ENCODE results near the gene POU2F3.
"Not testable (repeated sequence)": the region's sequence is repeated elsewhere in the genome, so short reads cannot be mapped to it uniquely, and the experiment has no call there.

The POU2F3 gene

DNA sequence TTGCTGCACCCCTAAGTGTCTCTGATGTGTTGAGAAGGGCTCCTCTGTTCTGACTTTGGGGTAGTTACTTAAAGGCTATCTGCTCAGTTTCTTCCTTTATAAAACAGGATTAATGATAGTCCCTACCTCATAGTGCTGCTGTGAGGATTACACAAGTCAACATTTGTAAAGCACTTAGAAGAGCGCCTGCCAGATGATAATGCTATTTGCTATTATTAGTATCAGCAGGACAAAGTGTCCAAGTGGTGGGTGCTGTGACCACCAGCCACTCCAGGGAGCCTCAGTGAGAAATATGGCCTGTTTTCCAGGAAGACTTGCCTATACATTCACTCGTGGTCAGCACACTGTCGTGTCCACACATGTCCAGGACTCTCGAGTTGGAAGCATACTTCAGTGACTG lies 16.2 kb downstream of the POU2F3 start:
- no peak for DNase-seq

DNA sequence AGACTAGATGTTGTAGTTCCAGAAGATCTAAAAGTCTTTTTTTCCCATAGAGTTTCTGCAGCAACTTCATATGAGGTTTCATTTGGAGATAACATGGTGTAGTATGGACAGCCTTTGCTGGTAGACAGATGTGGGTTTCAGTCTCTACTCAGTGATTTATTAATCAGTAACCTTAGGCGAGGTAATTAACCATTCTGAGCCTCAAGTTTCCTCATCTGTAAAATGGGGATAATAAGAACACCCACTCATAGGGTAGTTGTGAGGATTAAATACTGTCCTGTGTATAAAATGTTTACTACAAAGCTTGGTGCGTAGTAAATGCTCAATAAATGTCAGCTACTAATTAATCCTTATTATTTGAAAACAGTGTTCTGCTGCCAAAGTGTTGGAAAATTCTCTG lies 16.8 kb downstream of the POU2F3 start:
- no peak for DNase-seq

DNA sequence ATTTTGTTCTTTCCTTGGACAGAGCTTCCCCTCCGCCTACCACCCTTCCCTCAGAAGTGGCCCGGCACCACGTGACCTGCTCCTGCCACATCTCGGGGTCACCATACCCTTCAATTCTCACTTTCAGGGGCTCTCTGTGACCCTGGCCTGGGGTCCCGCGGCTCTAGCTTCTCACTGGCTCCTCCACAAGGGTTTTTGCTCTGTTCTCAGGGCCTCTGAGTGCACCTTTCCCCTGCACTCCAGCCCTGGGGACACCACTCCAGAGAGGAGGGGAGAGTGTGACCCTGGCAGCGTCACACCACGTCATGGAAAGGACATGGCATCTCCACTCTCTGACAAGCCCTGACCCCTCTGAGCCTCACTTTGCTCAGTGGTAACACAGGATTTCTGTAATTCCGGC lies 17.4 kb downstream of the POU2F3 start:
- no peak for DNase-seq

DNA sequence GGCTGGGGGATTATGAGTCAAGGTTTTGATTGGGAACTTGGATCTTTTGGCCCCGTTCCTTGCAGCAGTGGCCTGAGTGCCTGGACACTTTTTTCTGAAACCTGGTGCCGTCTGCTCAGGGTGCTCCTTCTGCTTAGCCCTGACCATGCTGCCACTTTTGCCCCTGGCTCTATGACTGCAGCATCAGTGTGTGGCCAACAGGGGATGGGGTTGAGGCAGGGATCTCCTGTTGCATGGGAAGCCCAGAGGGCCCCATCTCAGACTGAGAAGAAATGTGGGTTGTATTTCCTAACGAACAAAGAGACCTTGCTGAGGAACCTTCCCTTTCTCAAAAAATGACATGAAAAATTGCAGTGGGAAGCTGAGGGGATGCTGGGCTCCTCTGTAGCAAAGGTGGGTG lies 18.7 kb downstream of the POU2F3 start:
- no peak for DNase-seq

DNA sequence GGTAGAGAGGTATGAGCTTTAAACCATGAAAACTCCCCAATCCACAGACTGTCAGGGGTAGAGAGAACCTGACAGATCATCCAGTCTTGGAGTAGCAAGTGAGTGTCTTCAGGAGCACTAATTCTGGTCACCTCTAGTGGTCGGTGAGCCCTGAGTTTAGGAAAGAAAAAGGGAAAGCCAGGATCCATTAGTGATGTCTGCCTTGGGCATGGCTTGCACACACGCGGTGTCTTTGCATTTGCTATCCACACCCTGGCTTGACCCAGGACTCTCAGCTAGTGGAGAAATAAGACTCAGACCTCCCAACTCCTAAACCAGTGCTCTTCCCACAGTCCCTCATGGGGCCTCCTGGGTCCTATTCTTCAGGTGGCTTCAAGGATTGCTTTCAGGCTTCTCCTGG lies 19.3 kb downstream of the POU2F3 start:
- no peak for DNase-seq

DNA sequence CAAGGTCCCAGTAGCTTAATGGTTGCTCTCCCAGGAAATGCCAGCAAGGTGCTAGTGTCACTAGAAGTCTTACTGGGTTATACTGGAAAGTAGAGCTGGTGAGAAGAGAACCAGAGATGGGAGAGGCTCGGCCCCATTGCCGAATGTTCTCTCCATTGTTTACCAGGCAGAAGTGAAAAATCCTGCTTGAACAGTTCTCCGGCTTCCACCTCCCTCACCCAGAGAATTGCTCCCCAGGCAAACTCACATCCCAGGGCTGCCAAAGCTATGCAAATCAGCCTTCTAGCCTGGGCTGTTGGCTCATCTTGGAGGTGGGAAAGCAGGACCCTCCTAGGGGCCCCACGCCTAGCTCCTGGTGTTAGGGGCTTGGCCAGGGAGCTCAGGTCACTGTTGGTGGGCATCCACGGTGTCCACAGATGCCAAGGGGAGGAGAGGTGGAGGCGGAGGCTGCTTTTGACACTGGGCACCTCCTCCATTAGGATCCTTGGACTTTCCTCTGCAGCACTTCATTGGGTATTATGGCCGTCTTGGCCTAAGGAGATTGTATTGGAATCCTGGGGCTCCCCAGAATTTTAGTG lies 20.1 kb downstream of the POU2F3 start:
- no peak for DNase-seq

DNA sequence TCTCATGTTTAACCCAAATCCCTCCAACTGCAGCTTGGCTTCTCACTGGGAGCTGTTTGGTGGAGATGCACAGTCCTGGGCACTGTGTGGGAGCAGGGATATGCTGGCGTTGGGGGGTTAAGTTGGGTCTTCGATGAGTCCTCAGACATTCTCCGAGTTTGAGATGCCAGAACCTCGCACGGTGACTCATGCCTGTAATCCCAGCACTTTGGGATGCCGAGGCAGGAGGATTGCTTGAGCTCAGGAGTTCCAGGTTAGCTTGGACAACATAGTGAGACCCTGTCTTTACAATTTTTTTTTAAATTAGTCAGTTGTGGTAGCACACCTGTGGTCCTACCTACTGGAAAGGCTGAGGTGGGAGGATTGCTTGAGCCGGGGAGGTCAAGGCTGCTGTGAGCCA lies 20.7 kb downstream of the POU2F3 start:
- DNase-seq, result no peak

DNA sequence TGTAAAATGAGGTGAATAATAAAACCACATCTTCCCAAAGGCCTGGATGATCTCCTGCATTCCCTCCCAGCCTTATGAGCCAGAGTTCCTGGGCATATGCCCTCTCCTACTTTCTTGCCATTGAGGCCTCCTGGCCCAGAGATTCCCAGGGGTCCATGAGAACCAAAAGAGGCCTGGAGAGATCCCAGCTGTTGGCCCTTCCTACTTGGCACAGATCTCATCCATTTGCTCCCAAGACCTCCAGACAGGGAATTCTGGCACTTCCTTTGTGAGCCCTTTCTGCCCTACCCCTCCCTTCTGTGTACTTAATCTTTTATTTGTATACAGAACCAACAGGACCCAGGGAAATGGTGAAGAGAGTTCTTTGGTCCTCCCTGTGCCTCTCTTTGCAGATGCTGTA lies 21.4 kb downstream of the POU2F3 start:
- peak in 1 of 2 experiments; percentile 22 for DNase-seq

DNA sequence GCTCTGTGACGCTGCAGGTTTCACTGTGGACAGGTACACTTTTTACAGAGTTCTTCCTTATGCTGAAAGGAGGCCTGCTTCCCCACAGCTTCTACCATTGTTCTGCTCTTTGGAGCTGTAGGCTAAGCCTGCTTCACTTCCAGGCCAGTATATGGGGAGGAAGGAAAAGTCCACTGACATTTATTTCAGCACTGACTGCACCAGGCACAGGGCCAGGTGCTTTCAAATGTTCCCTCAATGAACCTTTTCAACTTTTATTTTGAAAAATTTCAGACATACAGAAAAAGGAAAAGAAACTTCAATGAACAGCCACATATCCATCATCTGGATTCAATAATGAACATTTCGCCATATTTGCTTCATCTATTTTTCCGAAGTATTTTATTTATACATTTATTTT lies 22.0 kb downstream of the POU2F3 start:
- DNase-seq, result no peak

DNA sequence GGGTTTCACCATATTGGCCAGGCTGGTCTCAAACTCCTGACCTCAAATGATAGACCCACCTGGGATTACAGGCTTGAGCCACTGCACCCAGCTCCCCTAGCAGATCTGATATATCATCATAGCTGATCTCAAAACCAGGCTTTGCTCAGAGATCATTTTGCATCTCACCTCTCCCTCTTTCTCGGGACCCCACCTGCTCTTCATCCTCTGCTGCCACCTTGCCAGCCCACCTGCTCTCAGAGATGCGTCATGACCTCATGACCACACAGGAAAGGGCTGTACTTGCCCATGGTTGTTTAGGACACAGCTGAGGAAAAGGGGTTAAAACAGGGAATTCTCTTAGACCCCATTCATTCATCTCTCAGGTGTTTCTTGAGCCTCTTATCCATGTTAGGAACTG lies 27.4 kb downstream of the POU2F3 start:
- DNase-seq, result no peak

DNA sequence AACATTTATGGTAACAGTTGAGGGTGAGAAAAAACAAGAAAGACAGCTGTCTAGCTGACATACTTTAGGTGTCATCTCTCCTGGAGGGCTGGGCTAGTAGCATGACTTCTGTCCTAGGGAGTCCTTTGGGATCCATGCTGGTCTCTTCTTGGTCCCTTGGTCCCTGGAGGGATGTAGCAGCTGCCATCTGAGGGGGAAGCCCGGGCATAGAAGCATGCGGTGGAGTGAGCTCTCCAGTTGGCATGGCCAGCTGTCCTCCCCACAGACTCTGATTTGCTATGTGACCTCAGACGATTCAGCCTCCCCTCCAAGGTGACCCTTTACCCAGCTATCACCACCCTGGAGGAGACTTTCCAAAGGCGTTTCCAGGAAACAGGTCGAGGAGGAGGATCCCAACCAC lies 28.7 kb downstream of the POU2F3 start:
- DNase-seq, result no peak

DNA sequence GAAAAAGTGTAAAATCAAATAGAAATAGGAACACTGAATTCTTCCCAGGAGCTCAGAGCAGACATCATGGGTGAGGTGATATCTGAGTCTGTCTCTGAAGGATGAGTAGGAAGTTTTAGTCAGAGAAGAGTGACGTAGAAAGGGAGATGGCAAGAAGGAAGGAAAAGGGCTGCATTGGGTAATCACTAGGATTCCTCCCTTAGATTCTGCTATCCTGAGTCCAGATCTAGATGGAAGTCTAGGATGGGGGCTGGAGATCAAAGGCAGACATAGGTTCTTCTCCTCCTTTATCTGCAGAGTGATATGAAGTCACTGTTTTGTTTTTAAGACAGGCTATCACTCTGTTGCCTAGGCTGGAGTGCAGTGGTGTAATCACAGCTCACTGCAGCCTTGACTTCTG lies 30.4 kb downstream of the POU2F3 start:
- no peak for DNase-seq

DNA sequence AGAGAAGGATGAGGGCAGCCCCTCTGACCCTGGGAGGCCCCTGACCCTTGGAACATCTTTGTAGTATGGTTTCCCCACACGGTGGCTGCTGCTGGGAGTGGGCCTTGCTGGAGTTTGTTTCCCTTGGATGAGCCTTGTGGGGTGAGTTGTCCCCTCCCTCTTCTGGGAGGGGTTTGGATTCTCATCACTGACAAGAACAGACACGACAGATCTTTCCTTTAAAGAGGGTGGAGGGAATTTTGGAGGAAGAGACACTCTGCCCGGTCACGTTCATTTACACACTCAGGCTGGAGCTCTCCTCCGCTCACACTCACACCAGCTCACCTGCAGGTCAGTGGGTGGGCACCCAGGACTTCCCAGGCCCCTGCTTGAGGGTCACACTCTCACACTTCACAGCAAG lies 31.7 kb downstream of the POU2F3 start:
- no peak for DNase-seq

DNA sequence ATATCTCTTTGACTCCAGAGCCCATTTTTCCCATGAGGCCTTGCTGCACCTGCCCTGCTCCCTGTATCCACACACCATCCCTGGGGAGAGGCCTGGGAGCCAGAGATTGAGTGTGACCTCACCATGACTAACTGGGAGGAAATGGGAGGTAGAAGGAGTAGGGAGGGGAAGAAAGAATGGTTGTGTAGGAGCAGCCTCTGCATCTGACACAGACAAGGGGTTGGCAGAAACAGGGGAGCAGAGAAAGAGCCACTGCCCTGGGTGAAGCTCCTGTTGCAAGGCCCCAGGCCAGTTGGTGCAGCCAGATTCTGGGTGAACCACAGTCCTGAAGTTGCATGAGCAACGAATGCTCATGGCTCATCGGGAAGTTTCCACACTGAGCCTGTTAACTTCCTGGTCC lies 32.4 kb downstream of the POU2F3 start:
- DNase-seq, result no peak

DNA sequence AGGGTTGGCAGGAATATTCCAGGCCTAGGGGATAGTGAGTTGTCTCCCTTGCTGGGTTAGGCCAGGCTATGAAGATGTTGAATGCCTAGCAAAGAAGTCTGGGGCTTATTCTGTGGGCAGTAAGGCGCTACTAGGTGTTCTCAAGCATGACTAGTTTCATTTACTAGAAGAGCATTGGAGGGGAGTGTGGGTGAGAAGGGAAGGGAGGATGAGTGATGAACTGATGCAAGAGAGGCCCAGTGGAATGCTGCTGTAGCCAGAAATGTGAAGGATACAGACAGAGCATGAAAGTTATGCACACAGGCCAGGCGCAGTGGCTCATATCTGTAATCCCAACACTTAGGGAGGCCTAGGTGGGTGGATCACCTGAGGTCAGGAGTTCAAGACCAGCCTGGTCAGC lies 33.5 kb downstream of the POU2F3 start:
- no peak for DNase-seq

DNA sequence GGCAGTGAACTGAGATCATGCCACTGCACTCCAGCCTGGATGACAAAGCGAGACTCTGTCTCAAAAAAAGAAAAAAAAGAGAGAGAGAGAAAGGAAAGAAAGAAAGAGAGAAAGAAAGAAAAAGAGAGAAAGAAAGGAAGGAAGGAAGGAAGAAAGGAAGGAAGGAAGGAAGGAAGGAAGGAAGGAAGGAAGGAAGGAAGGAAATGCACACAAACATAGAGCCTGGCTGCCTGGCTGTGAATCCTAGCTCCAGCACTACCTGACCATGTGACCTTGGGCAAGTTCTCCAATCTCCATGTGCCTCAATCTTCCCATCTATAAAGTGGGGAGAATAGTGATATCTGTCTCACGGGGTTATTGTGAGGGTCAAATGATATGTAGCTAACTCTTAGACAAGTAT lies 34.0 kb downstream of the POU2F3 start:
- not testable (repeated sequence) for DNase-seq

DNA sequence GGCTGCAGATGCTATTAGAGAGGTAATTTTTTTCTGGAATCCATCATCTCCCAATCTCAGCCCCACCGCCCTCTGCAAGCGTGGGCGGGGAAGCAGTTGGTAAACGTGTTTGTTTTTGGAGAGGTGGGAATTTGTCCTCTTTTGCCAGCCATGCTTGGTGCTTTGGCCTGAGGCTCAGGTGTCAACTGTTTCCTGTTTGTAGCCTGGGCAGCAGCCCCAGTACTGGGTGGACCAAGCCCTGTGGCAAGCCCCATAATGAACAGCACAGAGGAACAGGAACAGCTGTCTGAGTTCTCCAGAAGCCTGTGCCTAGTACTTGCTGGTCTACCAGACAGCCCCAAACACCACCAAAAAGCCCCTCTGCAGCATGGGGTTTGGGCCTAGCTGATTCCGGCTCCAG lies 39.6 kb downstream of the POU2F3 start:
- no peak for DNase-seq

DNA sequence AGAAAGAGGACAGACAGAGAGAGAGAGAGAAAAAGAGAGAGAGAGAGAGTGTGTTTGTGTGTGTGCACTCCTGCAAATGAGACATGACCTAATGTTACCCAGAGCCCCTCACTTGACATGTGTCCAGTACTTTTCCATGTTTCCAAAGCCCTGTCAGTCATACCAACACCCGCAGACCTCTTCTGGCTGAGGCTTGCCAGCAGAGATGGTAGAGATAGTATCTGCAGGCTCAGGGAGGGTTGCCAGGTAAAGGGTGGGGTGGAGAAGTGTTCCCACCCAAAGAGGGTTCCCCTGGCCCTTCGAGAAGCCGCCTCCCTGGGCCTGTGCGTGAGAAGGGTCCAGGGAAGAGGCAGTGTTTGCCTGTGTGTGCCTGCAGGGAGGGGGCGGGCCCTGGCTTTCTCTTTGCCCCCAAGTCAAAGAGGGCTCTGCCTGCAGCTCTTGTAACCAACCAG lies 40.7 kb downstream of the POU2F3 start:
- no peak for DNase-seq

DNA sequence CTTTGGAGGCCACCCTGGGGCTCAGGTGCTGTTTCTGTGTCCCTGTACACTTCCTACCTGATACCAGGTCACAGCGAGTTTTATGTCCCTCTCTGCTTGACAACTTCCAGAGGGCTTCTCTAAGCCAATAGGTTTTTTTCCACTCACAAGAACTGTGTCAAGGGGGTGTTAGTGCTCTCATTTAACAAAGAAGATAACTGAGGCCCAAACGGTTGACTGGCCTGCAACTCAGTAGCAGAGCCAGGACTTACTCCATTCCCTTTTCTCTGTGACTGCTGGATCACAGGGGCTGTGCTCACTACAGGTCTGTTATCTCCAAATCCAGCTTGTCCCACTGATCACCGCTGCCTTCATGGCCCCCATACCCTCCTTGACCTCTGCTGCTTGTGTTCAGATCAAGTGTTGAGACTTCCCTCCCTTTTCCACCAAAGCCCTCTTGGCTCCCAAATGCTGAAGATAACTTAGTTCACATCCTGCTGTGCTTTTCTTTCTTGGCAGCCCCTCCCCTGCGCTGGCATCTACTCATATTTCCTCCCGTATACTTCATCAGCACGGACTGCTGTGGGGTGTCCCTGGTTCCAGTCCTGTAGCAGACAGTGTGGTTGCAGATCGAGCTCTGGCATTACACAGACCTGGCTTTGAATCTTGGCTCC lies 41.3 kb downstream of the POU2F3 start:
- DNase-seq, result no peak

DNA sequence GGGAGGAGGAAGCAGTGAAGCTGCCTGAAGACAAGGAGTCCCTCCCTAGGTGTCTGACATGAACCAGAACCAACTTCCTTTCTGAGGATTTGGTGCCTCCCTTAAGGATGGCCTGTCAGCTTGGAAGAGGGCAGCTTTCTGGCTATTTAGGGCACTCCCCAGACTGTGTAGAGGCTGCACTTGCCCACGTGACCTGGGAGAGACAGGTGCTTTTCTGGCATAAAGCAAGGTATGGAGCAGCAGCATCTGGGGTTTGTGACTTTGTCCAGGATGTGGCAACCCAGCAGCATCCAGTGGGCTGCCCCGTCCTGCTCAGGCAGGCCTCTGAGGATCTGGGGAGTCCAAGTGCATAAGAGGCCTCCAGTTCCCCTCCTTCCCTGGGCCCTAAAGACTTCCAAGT lies 43.2 kb downstream of the POU2F3 start:
- no peak for DNase-seq

DNA sequence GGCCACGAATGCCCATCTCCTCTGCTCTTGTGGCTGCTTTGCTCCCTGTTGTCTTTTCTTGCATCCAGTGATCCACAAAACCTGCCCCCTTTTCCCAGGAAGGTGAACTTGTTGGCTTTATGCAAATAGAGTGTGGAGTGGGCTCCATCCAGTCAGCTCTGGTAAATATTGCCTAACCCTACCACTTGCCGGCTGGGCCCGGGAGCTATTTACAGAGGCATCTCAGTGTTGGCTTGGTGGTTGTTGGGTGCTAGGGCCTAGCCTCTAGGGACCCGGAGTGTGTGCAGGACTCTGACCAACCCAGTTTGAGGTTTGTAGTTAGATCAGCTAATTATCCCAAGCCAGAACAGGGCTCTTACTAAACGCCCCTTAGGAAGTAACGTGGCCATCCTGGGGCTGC lies 44.3 kb downstream of the POU2F3 start:
- no peak for DNase-seq

DNA sequence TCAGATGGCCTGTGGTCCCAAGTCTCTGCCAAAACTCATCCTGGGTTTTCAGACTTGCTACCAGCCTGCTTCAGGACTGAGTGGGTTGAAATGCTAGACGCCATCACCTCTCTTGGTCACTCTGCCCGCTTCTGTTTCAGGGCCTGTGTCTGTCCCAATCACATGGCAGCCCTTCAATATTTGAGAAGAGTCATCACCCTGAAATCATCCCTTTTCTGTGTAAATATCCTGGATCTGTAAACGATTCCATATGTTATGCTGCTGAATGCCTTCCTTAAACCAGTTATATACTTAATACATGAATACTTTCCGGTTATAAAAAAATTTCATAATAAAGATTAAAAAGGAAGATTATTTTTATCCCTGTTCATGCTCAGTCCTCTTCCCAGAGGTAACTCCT lies 45.3 kb downstream of the POU2F3 start:
- DNase-seq, result no peak

DNA sequence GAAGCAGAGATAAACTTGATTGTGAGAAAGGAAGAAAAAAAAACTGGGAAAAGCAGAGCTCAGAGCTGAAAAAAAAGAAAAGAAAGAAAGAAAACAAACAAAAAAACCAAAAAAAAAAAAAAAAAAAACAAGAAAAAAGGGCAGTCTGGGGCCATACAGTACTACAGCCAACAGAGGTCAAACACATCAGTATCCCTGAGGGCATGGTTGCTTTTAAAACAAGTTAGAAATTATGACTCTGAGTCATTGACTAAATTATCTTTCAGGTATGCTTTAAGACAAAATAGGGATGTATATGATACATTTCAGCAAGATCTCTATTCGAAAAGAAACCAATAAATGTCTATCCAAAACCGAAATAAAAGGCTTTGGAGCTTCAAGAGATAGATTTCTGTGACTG lies 48.1 kb downstream of the POU2F3 start:
- DNase-seq, result no peak

DNA sequence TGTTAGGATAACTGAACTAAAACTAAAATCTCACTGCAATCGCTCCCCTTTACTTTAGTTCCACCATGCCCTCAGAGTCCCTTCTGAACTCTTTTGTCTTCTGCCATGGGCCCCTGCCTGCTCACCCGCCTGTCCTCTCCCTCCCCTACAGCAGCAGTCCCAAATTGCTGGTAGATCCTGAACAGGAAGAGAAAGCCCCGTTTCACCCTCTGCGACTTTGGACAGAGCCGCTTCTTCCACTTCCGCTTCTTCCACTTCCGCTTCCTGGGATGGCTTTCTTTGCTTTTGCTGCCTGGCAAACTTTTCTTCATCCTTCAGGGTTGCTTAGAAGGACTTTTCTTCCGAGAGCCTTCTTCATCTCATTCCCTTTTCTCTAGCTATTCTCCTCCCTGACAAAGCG lies 49.5 kb downstream of the POU2F3 start:
- DNase-seq, result no peak

DNA sequence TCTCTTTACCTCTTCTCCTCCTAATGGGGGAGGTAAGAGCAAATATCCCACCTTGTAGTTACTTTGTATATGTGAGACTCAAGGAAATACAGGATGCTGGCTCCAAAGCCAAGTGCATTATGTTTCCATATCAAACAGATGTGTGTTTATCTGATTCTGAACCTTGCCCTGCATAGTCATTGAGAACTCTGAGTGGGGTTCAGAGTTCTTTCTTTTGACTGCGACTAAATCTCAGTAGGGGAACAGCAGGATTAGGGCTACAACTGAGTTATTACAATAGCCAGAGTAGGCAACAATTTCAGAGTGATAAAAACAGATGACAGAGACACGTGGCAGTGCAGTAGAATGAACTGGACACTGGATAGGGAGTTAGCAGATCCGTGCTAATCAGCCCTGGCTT lies 51.0 kb downstream of the POU2F3 start:
- no peak for DNase-seq

All from NCI-H446 (cell line).